GM12874 (cell line): ENCODE results near the gene NHLRC3.

ENCODE experiments used
- TF ChIP-seq, protein P1 (sequence below): IDR thresholded peaks from 2 replicates; pipeline ENCODE4 v1.5.1; 2011; ENCODE audit warnings: low read depth, mild to moderate bottlenecking, control low read depth, low read length, moderate library complexity; ENCODE audit not compliant: insufficient read depth

NHLRC3 gene

DNA sequence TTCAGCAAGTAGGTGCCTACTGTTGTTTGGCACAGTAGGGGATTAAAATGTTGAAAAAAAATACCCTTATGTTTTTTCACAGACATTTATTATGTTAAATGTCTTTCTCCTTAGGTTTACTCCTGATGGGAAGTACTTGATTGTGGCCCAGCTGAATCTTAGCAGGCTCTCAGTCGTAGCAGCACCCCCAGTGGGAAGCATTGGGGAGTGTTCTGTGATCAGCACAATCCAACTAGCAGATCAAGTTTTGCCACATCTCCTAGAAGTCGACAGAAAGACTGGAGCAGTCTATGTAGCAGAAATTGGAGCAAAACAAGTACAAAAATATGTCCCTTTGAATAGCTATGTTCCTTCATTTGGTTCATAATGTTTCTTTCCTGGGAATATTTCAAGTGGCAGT is 9.3 kb downstream of the NHLRC3 start:
- TF ChIP-seq, protein P1, sequence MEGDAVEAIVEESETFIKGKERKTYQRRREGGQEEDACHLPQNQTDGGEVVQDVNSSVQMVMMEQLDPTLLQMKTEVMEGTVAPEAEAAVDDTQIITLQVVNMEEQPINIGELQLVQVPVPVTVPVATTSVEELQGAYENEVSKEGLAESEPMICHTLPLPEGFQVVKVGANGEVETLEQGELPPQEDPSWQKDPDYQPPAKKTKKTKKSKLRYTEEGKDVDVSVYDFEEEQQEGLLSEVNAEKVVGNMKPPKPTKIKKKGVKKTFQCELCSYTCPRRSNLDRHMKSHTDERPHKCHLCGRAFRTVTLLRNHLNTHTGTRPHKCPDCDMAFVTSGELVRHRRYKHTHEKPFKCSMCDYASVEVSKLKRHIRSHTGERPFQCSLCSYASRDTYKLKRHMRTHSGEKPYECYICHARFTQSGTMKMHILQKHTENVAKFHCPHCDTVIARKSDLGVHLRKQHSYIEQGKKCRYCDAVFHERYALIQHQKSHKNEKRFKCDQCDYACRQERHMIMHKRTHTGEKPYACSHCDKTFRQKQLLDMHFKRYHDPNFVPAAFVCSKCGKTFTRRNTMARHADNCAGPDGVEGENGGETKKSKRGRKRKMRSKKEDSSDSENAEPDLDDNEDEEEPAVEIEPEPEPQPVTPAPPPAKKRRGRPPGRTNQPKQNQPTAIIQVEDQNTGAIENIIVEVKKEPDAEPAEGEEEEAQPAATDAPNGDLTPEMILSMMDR, result no peak

DNA sequence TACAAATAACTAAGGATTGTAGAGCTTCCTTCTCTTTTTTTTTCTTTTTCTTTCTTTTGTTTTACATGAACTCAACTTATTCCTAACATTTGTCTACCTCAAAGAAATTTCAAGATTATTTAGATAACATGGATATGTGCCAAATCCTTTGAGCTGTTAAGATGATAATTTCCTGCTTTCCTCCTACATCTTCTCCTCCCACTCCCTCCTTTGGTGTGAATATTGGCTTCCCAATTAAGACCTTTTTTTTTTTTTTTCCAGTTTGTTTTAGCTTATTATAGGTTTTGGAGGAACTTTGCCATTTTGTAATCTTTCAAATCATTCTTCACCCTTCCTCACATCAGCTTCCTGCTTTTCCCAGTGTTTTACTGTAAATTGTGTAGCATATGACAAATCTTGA is 10.6 kb downstream of the NHLRC3 start:
- TF ChIP-seq, protein P1, result no peak

DNA sequence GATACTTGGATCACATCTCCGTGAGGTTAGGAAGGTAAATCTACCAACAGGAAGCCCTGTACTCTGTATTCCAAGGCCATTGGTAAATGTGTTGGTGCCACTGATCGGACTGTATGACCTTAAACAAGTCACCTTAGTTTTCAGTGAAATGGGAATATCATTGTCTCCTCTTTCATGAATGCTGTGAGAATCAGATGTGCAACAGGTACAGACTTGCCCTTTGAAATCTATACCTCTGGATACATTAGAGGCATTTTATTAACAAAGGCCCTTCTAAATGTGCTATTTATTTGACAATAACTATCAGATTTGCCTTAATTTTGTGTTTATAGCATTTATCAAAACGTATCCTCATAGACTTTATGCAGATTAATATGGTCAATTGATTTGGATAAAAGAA is 11.0 kb downstream of the NHLRC3 start:
- TF ChIP-seq, protein P1, result no peak

DNA sequence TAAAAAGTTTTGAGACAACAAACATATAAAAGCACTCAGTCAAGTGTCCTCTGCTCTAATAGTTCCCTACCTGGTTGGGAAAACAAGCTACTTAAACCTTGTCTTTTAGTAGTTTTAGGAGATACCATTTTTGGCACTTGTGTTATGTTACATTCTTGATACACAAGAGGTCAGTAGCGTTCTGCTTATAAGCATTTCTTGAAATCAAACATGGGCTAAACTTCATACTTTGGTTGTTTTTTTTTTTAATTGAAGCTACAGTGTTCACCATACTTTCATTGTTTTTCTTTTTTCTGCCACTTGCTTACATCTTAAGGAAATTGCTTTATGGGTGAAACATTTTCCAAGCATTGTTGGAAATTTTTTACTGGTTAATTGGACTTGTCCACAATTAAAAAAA is 12.9 kb downstream of the NHLRC3 start:
- TF ChIP-seq, protein P1, result 0 out of 2 replicates have a peak, but pooled peaks have one; percentile 15

DNA sequence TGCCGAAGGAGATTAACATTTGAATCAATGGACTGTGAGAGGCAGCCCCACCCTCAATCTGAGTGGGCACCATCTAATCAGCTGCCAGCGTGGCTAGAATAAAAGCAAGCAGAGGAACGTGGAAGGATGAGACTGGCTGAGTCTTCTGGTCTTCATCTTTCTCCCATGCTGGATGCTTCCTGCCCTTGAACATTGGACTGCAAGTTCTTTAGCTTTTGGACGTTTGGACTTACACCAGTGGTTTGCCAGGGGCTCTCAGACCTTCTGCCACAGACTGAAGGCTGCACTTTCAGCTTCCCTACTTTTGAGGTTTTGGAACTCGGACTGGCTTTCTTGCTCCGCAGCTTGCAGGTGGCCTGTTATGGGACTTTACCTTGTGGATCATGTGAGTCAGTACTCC is 14.7 kb downstream of the NHLRC3 start:
- TF ChIP-seq, protein P1, result no peak

DNA sequence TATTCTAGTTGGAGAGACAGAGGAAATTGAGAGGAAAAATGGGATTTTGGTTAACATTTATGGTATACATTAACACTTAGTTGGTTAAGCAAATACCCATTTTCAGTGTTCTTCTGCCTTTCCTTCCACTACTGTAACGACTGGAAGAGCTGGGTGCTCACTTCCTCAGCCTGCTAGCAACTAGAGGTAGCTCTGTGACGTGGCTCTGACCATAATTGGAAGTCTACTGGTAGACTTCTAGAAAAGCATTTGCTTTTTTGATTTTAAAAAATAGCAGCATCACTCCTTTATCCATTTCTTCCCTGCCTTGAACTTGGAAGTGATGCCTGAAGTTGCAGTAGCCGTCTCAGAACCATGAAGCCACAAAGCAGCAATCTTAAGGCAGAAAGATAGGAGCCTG is 15.9 kb downstream of the NHLRC3 start:
- TF ChIP-seq, protein P1, result no peak

DNA sequence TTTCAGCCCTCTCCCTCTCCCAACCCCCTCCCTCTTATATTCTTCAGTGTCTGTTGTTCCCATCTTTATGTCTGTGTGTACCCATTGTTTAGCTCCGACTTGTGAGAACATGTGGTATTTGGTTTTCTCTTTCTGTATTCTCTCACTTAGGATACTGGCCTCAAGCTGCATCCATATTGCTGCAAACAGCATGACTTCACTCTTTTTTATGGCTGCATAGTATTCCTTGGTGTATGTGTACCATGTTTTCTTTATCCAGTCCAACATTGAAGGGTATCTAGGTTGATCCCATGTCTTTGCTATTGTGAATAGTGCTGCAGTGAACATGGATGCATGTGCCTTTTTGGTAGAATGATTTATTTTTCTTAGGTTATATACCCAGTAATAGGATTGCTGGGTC is 17.8 kb downstream of the NHLRC3 start:
- TF ChIP-seq, protein P1, result no peak

DNA sequence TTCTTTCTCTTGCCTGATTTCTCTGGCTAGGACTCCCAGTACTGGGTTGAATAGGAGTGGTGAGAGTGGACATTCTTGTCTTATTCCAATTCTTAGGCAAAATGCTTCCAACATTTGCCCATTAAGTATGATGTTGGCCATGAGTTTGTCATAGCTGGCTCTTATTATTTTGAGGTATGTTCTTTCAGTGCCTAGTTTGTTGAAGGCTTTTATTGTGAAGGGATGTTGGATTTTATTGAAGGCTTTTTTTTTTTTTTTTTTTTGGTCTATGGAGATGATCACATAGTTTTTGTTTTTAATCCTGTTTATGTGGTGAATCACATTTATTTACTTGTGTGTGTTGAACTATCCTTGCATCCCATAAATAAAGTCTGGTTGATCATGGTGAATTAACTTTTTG is 19.8 kb downstream of the NHLRC3 start:
- TF ChIP-seq, protein P1, result no peak
